ENCODE data around the gene ARL10. TPM values are rescaled to one million over a fixed set of nuclear protein-coding genes. Genes with fewer than 3 reads are reported as not detected.
A peak's percentile ranks its signal among the peaks of the same experiment; 100 is the strongest.

The ARL10 gene
- total RNA-seq, 1 donor from 2014 or later: 6.0 TPM

GRCh38 chr5:176410486-176411180 lies 45.3 kb downstream of the ARL10 start:
- no peak overlapping the region for H3K4me3 ChIP-seq
- no peak for DNase-seq
- peaks cover 88% of the 10 kb centered on the region for H3K4me1 ChIP-seq

GRCh38 chr5:176412517-176413254 lies 47.4 kb downstream of the ARL10 start:
- intact Hi-C loops (cut with micrococcal nuclease): no loop called here

More at GRCh38 chr5:176410486-176411180, 45.3 kb downstream of the ARL10 start:
- H3K9me3 ChIP-seq (replicated peaks): no peaks in the 10 kb centered on the region
- peaks cover 39% of the 10 kb centered on the region for H3K36me3 ChIP-seq
- H3K27me3 ChIP-seq (ENCODE audit: low read depth): no peaks in the 10 kb centered on the region
- intact Hi-C loops (cut with micrococcal nuclease): no loop called here
- no peak for TF ChIP-seq CTCF (IDR thresholded peaks at IDR 0.05; ENCODE audit: borderline replicate concordance)
- H3K27ac ChIP-seq (replicated peaks): peak overlapping the region; percentile 93

GRCh38 chr5:176413255-176413565 lies 47.9 kb downstream of the ARL10 start:
- Histone ChIP-seq H3K36me3 (peaks cover 24% of the 10 kb centered on the region), H3K4me3 (peak overlapping the region; percentile 97), H3K27me3 (ENCODE audit: low read depth) (no peaks in the 10 kb centered on the region), H3K9me3 (replicated peaks) (no peaks in the 10 kb centered on the region), H3K27ac (replicated peaks) (peak overlapping the region; percentile 93), H3K4me1 (peaks cover 80% of the 10 kb centered on the region)
- no peak for TF ChIP-seq CTCF (IDR thresholded peaks at IDR 0.05; ENCODE audit: borderline replicate concordance)
- intact Hi-C loops (cut with micrococcal nuclease): no loop called here
- peak; percentile 50 for DNase-seq

More at GRCh38 chr5:176412517-176413254, 47.4 kb downstream of the ARL10 start:
- peak overlapping the region; percentile 97 for H3K4me3 ChIP-seq
- peaks cover 86% of the 10 kb centered on the region for H3K4me1 ChIP-seq
- no peak for DNase-seq
- TF ChIP-seq CTCF (IDR thresholded peaks at IDR 0.05; ENCODE audit: borderline replicate concordance): no peak
- H3K36me3 ChIP-seq: peaks cover 25% of the 10 kb centered on the region
- no peaks in the 10 kb centered on the region for H3K27me3 ChIP-seq (ENCODE audit: low read depth)
- peak overlapping the region; percentile 93 for H3K27ac ChIP-seq (replicated peaks)
- no peaks in the 10 kb centered on the region for H3K9me3 ChIP-seq (replicated peaks)

- H3K4me3 ChIP-seq: peak overlapping the region; percentile 97
- peaks cover 75% of the 10 kb centered on the region for H3K4me1 ChIP-seq
- peak overlapping the region; percentile 93 for H3K27ac ChIP-seq (replicated peaks)
- no peaks in the 10 kb centered on the region for H3K9me3 ChIP-seq (replicated peaks)
- intact Hi-C loops (cut with micrococcal nuclease): no loop called here
- DNase-seq: no peak
- no peak for TF ChIP-seq CTCF (IDR thresholded peaks at IDR 0.05; ENCODE audit: borderline replicate concordance)
- no peaks in the 10 kb centered on the region for H3K27me3 ChIP-seq (ENCODE audit: low read depth)
- H3K36me3 ChIP-seq: peaks cover 18% of the 10 kb centered on the region
These were observed 48.5 kb downstream of the ARL10 start for GRCh38 chr5:176413709-176414191.

GRCh38 chr5:176414704-176415103 lies 49.4 kb downstream of the ARL10 start:
- DNase-seq: no peak
- intact Hi-C loops (cut with micrococcal nuclease): no loop called here
- TF ChIP-seq CTCF (IDR thresholded peaks at IDR 0.05; ENCODE audit: borderline replicate concordance): no peak
- Histone ChIP-seq H3K4me3 (peak overlapping the region; percentile 97), H3K9me3 (replicated peaks) (no peaks in the 10 kb centered on the region), H3K27ac (replicated peaks) (peak overlapping the region; percentile 93), H3K4me1 (peaks cover 70% of the 10 kb centered on the region), H3K27me3 (ENCODE audit: low read depth) (no peaks in the 10 kb centered on the region), H3K36me3 (peaks cover 9% of the 10 kb centered on the region)
